Measurements from ENCODE around the gene HPS3.
A peak's percentile ranks its signal among the peaks of the same experiment; 100 is the strongest.

HPS3 gene

DNA sequence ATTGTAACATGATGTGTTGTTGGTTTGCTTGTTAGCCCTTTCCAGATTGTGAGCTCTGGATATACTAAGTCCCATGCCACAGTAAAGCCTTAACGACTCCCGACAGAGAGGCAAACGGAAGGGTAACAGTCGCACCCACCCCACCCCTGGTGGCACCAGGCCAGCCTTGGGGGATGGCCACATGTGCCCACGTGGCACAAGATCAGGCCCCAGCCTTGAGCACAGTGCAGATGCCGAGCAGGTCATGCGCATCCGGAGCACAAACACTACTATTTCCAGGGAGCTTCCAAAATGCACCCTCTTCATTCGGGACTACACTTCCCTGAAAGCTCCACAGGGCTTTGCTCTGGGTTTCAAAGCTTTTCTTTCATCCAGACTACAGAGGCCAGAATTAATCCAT lies 10.7 kb upstream of the HPS3 start:
- no peak overlapping the region for H3K4me3 ChIP-seq (ENCODE audit: low read length)
- TF ChIP-seq EZH2phosphoT487 (IDR thresholded peaks at IDR 0.05; ENCODE audit: low read length) = no peak
- no peak for TF ChIP-seq CTCF (IDR thresholded peaks at IDR 0.05; ENCODE audit: low read length)
- no peak for TF ChIP-seq EZH2 (optimal IDR thresholded peaks at IDR 0.05; ENCODE audit: low read depth, low read length)
- no peaks in the 10 kb centered on the region for H3K36me3 ChIP-seq (replicated peaks; ENCODE audit: insufficient read depth, low read length)
- no peak overlapping the region for H3K9ac ChIP-seq (ENCODE audit: low read length)
- no peaks in the 10 kb centered on the region for H3K9me2 ChIP-seq (replicated peaks; ENCODE audit: insufficient read depth, low read length)
- H3K27me3 ChIP-seq (replicated peaks; ENCODE audit: insufficient read depth, low read length) = no peaks in the 10 kb centered on the region
- H4K20me1 ChIP-seq (ENCODE audit: insufficient read depth, low read length) = no peaks in the 10 kb centered on the region
- H3F3A ChIP-seq (ENCODE audit: insufficient read depth, low read length) = no peaks in the 10 kb centered on the region
- no peak overlapping the region for H3K27ac ChIP-seq (ENCODE audit: low read length)
- no peak for DNase-seq
- no peaks in the 10 kb centered on the region for H3K79me2 ChIP-seq (ENCODE audit: low read length)
- 0 out of 2 replicates have a peak, but pooled peaks cover 5% of the 10 kb centered on the region for H3K4me1 ChIP-seq (ENCODE audit: low read length)
- H3K9me3 ChIP-seq (replicated peaks; ENCODE audit: insufficient read depth, low read length) = no peaks in the 10 kb centered on the region
- H2AFZ ChIP-seq (ENCODE audit: low read length) = no peak overlapping the region
- no peak overlapping the region for H3K4me2 ChIP-seq (ENCODE audit: low read depth, low read length)

DNA sequence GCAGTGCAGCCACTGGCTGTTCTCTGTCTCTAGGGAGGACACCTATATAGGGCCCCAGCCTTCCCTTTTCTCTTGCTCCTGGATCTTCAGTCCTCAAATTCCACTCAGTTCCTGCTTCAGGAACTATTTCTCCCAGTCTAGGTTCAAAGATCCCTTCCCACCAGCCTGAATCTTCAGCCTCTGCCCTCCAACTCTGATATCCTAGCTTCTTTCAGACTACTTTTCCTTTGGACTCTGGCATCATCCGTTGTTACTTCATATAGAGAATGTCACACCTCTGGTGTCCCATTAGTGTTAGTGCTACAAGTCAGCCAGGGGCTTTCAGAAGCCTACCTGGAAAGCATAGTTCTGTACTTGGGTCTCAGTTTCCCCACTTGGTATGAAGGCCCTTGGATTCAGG lies 10.0 kb upstream of the HPS3 start:
- Histone ChIP-seq H3K9me2 (replicated peaks; ENCODE audit: insufficient read depth, low read length) (no peaks in the 10 kb centered on the region), H3K4me3 (ENCODE audit: low read length) (no peak overlapping the region), H3K27me3 (replicated peaks; ENCODE audit: insufficient read depth, low read length) (no peaks in the 10 kb centered on the region), H3K27ac (ENCODE audit: low read length) (no peak overlapping the region), H3K9ac (ENCODE audit: low read length) (no peak overlapping the region), H3K79me2 (ENCODE audit: low read length) (no peaks in the 10 kb centered on the region), H3K9me3 (replicated peaks; ENCODE audit: insufficient read depth, low read length) (no peaks in the 10 kb centered on the region), H4K20me1 (ENCODE audit: insufficient read depth, low read length) (no peaks in the 10 kb centered on the region), H2AFZ (ENCODE audit: low read length) (no peak overlapping the region), H3F3A (ENCODE audit: insufficient read depth, low read length) (no peaks in the 10 kb centered on the region), H3K36me3 (replicated peaks; ENCODE audit: insufficient read depth, low read length) (no peaks in the 10 kb centered on the region), H3K4me1 (ENCODE audit: low read length) (0 out of 2 replicates have a peak, but pooled peaks cover 5% of the 10 kb centered on the region), H3K4me2 (ENCODE audit: low read depth, low read length) (no peak overlapping the region)
- no peak for DNase-seq
- TF ChIP-seq CTCF (IDR thresholded peaks at IDR 0.05; ENCODE audit: low read length) = no peak

- H2AFZ ChIP-seq (ENCODE audit: low read length) = no peak overlapping the region
- no peak overlapping the region for H3K4me3 ChIP-seq (ENCODE audit: low read length)
- H3K27me3 ChIP-seq (replicated peaks; ENCODE audit: insufficient read depth, low read length) = no peaks in the 10 kb centered on the region
- no peaks in the 10 kb centered on the region for H3F3A ChIP-seq (ENCODE audit: insufficient read depth, low read length)
- no peaks in the 10 kb centered on the region for H4K20me1 ChIP-seq (ENCODE audit: insufficient read depth, low read length)
- TF ChIP-seq EZH2 (optimal IDR thresholded peaks at IDR 0.05; ENCODE audit: low read depth, low read length) = no peak
- TF ChIP-seq CTCF (IDR thresholded peaks at IDR 0.05; ENCODE audit: low read length) = peak; percentile 64
- H3K36me3 ChIP-seq (replicated peaks; ENCODE audit: insufficient read depth, low read length) = no peaks in the 10 kb centered on the region
- H3K9ac ChIP-seq (ENCODE audit: low read length) = no peak overlapping the region
- H3K9me2 ChIP-seq (replicated peaks; ENCODE audit: insufficient read depth, low read length) = no peaks in the 10 kb centered on the region
- peak overlapping the region; percentile 29; the same call in 1 of the 2 replicates for H3K4me2 ChIP-seq (ENCODE audit: low read depth, low read length)
- H3K9me3 ChIP-seq (replicated peaks; ENCODE audit: insufficient read depth, low read length) = no peaks in the 10 kb centered on the region
- DNase-seq = peak; percentile 82
- H3K4me1 ChIP-seq (ENCODE audit: low read length) = no peaks in the 10 kb centered on the region
- no peak overlapping the region for H3K27ac ChIP-seq (ENCODE audit: low read length)
- no peaks in the 10 kb centered on the region for H3K79me2 ChIP-seq (ENCODE audit: low read length)
Measured at GRCh38 chr3:149120051-149120972, 9.1 kb upstream of the HPS3 start.
